Measurements from ENCODE around the gene TMEM156. TPM values are rescaled to one million over a fixed set of nuclear protein-coding genes. Genes with fewer than 3 reads are reported as not detected.

TMEM156 gene
- total RNA-seq, 1 experiment from 2014 or later = 14.1 TPM

DNA sequence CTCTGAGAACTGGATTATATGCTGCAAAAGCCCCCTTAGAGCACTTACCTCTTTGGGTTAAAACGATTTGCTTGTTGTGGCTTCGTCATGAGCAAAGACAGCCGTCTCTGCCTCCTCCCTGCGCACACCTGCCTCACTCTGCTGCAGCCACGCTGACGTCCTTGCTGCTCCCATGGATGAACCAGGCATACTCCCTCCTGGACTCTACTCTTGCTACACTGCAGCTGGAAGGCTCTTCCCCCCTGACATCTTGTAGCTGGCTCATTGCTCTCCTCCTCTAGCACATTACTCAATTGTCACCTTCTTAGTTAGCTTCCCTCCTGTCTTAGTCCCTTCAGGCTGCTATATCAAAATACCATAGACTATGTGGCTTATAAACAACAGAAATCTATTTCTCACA is 105.3 kb downstream of the TMEM156 start:
- no TSS peak for BruUV-seq (replicated peaks)
- H3K4me1 Mint-ChIP-seq (ENCODE audit: low read depth, unreplicated experiment) = no peaks in the 10 kb centered on the region
- no peak overlapping the region for H3K27ac Mint-ChIP-seq (ENCODE audit: unreplicated experiment)
- CTCF ChIA-PET = no interaction called here
- H3K9me3 Mint-ChIP-seq (ENCODE audit: low read depth, unreplicated experiment) = no peaks in the 10 kb centered on the region
- intact Hi-C loops (cut with micrococcal nuclease; ENCODE audit: unreplicated experiment) = no loop called here
- H3K27me3 Mint-ChIP-seq (ENCODE audit: unreplicated experiment) = no peaks in the 10 kb centered on the region
- no peak for DNase-seq
- peaks cover 6% of the 10 kb centered on the region for H3K36me3 Mint-ChIP-seq (ENCODE audit: insufficient read depth, unreplicated experiment)
- TF ChIP-seq CTCF (IDR thresholded peaks at IDR 0.05; ENCODE audit: unreplicated experiment) = no peak
- no peak overlapping the region for H3K4me3 Mint-ChIP-seq (ENCODE audit: low read depth, unreplicated experiment)

DNA sequence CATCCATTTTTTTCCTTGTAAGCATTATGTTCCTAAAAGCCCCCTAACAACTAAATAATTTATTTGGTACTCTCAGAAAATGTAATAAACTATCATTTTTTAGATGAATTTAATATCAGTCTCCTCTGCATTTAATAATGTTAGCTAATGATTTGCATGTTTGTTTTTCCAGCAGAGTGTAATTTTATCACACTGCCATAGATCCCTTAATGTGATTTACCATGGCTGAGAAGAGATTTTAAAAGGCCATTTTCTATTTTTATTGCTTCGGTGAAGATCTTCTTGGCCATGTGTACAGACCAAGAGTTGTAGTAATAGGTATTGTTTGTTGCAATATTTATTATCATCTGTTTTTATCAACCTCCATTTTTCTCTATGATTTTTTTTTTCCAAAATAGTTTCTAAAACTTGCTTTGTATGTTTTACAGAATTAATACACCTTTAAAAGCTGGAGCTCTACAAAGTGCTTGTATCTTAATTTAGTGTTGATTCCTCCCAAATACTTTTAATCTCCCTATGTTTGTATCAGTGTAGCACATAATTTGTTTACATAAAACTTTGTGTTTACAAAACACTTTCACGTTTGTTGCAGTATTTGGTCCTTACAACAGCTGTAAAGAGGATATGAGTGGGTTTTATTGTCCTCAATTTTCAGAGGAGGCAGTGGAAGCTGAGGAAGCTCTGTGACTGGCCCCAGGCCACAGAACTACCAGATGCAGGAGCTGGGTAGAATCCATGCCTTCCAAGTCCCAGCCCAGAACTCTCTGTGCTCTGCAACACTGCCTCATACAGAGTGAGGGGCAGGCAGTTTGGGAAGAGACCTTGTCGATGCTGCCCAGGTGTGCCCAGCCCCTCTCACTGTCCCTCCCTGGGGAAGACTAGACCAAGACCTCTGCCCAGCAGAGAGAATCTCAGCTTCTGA is 106.5 kb downstream of the TMEM156 start:
- CTCF ChIA-PET = no interaction called here
- BruUV-seq (replicated peaks) = no TSS peak
- no peaks in the 10 kb centered on the region for H3K9me3 Mint-ChIP-seq (ENCODE audit: low read depth, unreplicated experiment)

GRCh38 chr4:38924353-38924752 is 107.9 kb downstream of the TMEM156 start:
- no peak overlapping the region for H3K4me3 Mint-ChIP-seq (ENCODE audit: low read depth, unreplicated experiment)
- no peaks in the 10 kb centered on the region for H3K27me3 Mint-ChIP-seq (ENCODE audit: unreplicated experiment)

More for the DNA sequence above, 106.5 kb downstream of the TMEM156 start:
- H3K27ac Mint-ChIP-seq (ENCODE audit: unreplicated experiment) = no peak overlapping the region
- no peak overlapping the region for H3K4me3 Mint-ChIP-seq (ENCODE audit: low read depth, unreplicated experiment)
- intact Hi-C loops (cut with micrococcal nuclease; ENCODE audit: unreplicated experiment) = no loop called here
- H3K36me3 Mint-ChIP-seq (ENCODE audit: insufficient read depth, unreplicated experiment) = peaks cover 5% of the 10 kb centered on the region
- H3K27me3 Mint-ChIP-seq (ENCODE audit: unreplicated experiment) = no peaks in the 10 kb centered on the region
- no peak for DNase-seq
- no peak for TF ChIP-seq CTCF (IDR thresholded peaks at IDR 0.05; ENCODE audit: unreplicated experiment)
- no peaks in the 10 kb centered on the region for H3K4me1 Mint-ChIP-seq (ENCODE audit: low read depth, unreplicated experiment)

DNA sequence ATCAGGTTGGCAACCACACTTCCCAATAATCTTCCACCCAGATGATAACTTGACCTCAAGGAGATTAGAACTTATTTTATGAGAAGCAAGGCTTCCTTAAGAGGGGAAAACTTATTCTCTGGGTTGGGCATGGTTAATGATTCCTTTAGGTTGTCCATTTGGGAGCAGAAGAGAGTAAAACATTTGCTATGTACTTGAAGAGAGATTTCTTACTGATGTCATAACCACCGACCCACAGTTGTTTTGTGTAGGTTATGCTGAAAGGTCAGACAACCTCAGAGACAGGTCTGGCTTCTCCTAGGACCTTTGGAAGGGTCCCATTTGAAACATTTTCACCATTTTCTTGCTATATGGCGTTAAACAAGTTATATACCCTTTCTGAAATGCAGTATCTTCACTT is 108.5 kb downstream of the TMEM156 start:
- Mint-ChIP-seq H3K27ac (ENCODE audit: unreplicated experiment) (no peak overlapping the region), H3K9me3 (ENCODE audit: low read depth, unreplicated experiment) (no peaks in the 10 kb centered on the region), H3K4me3 (ENCODE audit: low read depth, unreplicated experiment) (no peak overlapping the region), H3K36me3 (ENCODE audit: insufficient read depth, unreplicated experiment) (peaks cover 5% of the 10 kb centered on the region), H3K27me3 (ENCODE audit: unreplicated experiment) (no peaks in the 10 kb centered on the region), H3K4me1 (ENCODE audit: low read depth, unreplicated experiment) (no peaks in the 10 kb centered on the region)
- BruUV-seq (replicated peaks) = no TSS peak
- intact Hi-C loops (cut with micrococcal nuclease; ENCODE audit: unreplicated experiment) = no loop called here
- TF ChIP-seq CTCF (IDR thresholded peaks at IDR 0.05; ENCODE audit: unreplicated experiment) = no peak
- CTCF ChIA-PET = no interaction called here
- DNase-seq = no peak

More at GRCh38 chr4:38924353-38924752, 107.9 kb downstream of the TMEM156 start:
- intact Hi-C loops (cut with micrococcal nuclease; ENCODE audit: unreplicated experiment) = no loop called here
- Mint-ChIP-seq H3K27ac (ENCODE audit: unreplicated experiment) (no peak overlapping the region), H3K36me3 (ENCODE audit: insufficient read depth, unreplicated experiment) (peaks cover 5% of the 10 kb centered on the region), H3K9me3 (ENCODE audit: low read depth, unreplicated experiment) (no peaks in the 10 kb centered on the region), H3K4me1 (ENCODE audit: low read depth, unreplicated experiment) (no peaks in the 10 kb centered on the region)
- CTCF ChIA-PET = no interaction called here
- DNase-seq = no peak
- no peak for TF ChIP-seq CTCF (IDR thresholded peaks at IDR 0.05; ENCODE audit: unreplicated experiment)
- no TSS peak for BruUV-seq (replicated peaks)
